Measurements from ENCODE around the gene SGCD.

Gene SGCD

GRCh38 chr5:156505101-156505500 lies 178.1 kb downstream of the SGCD start:
- DNase-seq (ENCODE audit: low read depth in 2 of 2): no peak

GRCh38 chr5:156513123-156513815 lies 186.3 kb downstream of the SGCD start:
- no peak for DNase-seq (ENCODE audit: low read depth in 2 of 2)

GRCh38 chr5:156515121-156515520 lies 188.2 kb downstream of the SGCD start:
- DNase-seq (ENCODE audit: low read depth in 2 of 2): no peak

- DNase-seq (ENCODE audit: low read depth in 2 of 2): no peak
Observed at GRCh38 chr5:156515803-156516360, 188.9 kb downstream of the SGCD start.

GRCh38 chr5:156522651-156523529 lies 195.9 kb downstream of the SGCD start:
- no peak for DNase-seq (ENCODE audit: low read depth in 2 of 2)

- no peak for DNase-seq (ENCODE audit: low read depth in 2 of 2)
Observed at GRCh38 chr5:156523607-156524006, 196.6 kb downstream of the SGCD start.

GRCh38 chr5:156526081-156526925 lies 199.3 kb downstream of the SGCD start:
- no peak for DNase-seq (ENCODE audit: low read depth in 2 of 2)

GRCh38 chr5:156527611-156528010 lies 200.6 kb downstream of the SGCD start:
- DNase-seq (ENCODE audit: low read depth in 2 of 2): no peak

- no peak for DNase-seq (ENCODE audit: low read depth in 2 of 2)
Observed at GRCh38 chr5:156528673-156529072, 201.7 kb downstream of the SGCD start.

- no peak for DNase-seq (ENCODE audit: low read depth in 2 of 2)
Observed at GRCh38 chr5:156529892-156530291, 202.9 kb downstream of the SGCD start.

GRCh38 chr5:156531199-156531598 lies 204.2 kb downstream of the SGCD start:
- DNase-seq (ENCODE audit: low read depth in 2 of 2): no peak

- no peak for DNase-seq (ENCODE audit: low read depth in 2 of 2)
Observed at GRCh38 chr5:156532921-156533320, 206.0 kb downstream of the SGCD start.

- no peak for DNase-seq (ENCODE audit: low read depth in 2 of 2)
Observed at GRCh38 chr5:156534085-156534484, 207.1 kb downstream of the SGCD start.

GRCh38 chr5:156534906-156535485 lies 208.0 kb downstream of the SGCD start:
- DNase-seq (ENCODE audit: low read depth in 2 of 2): no peak

- DNase-seq (ENCODE audit: low read depth in 2 of 2): no peak
Observed at GRCh38 chr5:156540491-156540890, 213.5 kb downstream of the SGCD start.

GRCh38 chr5:156541582-156541981 lies 214.6 kb downstream of the SGCD start:
- no peak for DNase-seq (ENCODE audit: low read depth in 2 of 2)

GRCh38 chr5:156543348-156544145 lies 216.6 kb downstream of the SGCD start:
- DNase-seq (ENCODE audit: low read depth in 2 of 2): no peak

GRCh38 chr5:156552855-156553358 lies 225.9 kb downstream of the SGCD start:
- no peak for DNase-seq (ENCODE audit: low read depth in 2 of 2)

GRCh38 chr5:156556666-156557406 lies 229.9 kb downstream of the SGCD start:
- DNase-seq (ENCODE audit: low read depth in 2 of 2): no peak

GRCh38 chr5:156560002-156560401 lies 233.0 kb downstream of the SGCD start:
- no peak for DNase-seq (ENCODE audit: low read depth in 2 of 2)
